Measurements from ENCODE around the gene NBEAL2. TPM values are rescaled to one million over a fixed set of nuclear protein-coding genes. Genes with fewer than 3 reads are reported as not detected.
"Not testable (repeated sequence)": the region's sequence is repeated elsewhere in the genome, so short reads cannot be mapped to it uniquely, and the experiment has no call there.

NBEAL2 gene
- polyA plus RNA-seq, 3 donors = 10.4 to 622 (median 17.3) TPM

DNA sequence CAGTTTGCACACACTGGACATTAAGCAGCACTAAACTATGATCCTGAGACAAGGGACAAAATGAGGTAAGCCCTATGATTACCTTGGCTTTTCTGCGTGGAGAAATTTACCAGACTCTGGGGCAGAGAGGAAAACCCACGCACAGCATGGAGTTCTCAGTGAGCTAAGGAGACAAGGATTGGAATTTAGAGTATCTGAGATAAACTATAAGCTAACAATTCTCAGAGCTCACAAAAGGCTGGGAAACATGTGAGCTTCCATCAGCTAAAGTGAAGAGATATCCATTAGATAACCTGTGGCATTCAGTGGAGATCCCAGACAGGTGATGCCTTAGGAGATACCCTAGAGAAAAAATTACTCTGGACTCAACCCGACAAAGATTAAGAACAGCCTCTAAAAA is 48.7 kb downstream of the NBEAL2 start:
- no peak for DNase-seq
- H3K4me1 ChIP-seq (ENCODE audit: control insufficient read depth in 1 of 2, insufficient read depth in 2 of 2, low read length in 2 of 2) = peaks cover 6 to 11% of the 10 kb centered on the region in 2 donors
- no peak overlapping the region for H3K4me2 ChIP-seq (replicated peaks; ENCODE audit: extremely low read depth, low read length, poor library complexity, severe bottlenecking)
- H3K36me3 ChIP-seq (replicated peaks in 1 of 2; ENCODE audit: control insufficient read depth in 1 of 2, insufficient read depth in 2 of 2, low read length in 2 of 2) = peaks cover 16 to 47% of the 10 kb centered on the region in 2 donors
- intact Hi-C loops (cut with micrococcal nuclease) = no loop called here
- Mint-ChIP-seq H3K27ac (peak overlapping the region in 3 of 7 donors; percentile 8 to 67 (median 46)), H3K27me3 (ENCODE audit: low read depth in 3 of 3) (no peaks in the 10 kb centered on the region), H3K4me1 (peaks cover 15% of the 10 kb centered on the region), H3K4me3 (no peak overlapping the region), H3K36me3 (peaks cover 34 to 59% of the 10 kb centered on the region in 2 donors), H3K9me3 (no peaks in the 10 kb centered on the region)
- H3K9me3 ChIP-seq (replicated peaks in 1 of 2; ENCODE audit: control insufficient read depth in 1 of 2, insufficient read depth in 1 of 2, low read length in 2 of 2) = no peaks in the 10 kb centered on the region
- H3K9ac ChIP-seq (ENCODE audit: insufficient read depth, low read length, poor library complexity, severe bottlenecking) = no peak overlapping the region
- H3K79me2 ChIP-seq (ENCODE audit: insufficient read depth, low read length) = peaks cover 20% of the 10 kb centered on the region
- H3K27me3 ChIP-seq (ENCODE audit: control insufficient read depth in 2 of 2, insufficient read depth in 2 of 2, low read length in 2 of 2) = no peaks in the 10 kb centered on the region
- 100% methylated on average over 1 of the region's 3 CpGs for WGBS (ENCODE audit: insufficient coverage)
- H4K20me1 ChIP-seq (ENCODE audit: insufficient read depth, low read length) = peaks cover 55% of the 10 kb centered on the region
- no peak overlapping the region for H3K27ac ChIP-seq (ENCODE audit: low read depth in 1 of 2, low read length in 2 of 2)
- no peak overlapping the region for H2AFZ ChIP-seq (ENCODE audit: insufficient read depth, low read depth, low read length, poor library complexity, severe bottlenecking)
- TF ChIP-seq, protein P1, sequence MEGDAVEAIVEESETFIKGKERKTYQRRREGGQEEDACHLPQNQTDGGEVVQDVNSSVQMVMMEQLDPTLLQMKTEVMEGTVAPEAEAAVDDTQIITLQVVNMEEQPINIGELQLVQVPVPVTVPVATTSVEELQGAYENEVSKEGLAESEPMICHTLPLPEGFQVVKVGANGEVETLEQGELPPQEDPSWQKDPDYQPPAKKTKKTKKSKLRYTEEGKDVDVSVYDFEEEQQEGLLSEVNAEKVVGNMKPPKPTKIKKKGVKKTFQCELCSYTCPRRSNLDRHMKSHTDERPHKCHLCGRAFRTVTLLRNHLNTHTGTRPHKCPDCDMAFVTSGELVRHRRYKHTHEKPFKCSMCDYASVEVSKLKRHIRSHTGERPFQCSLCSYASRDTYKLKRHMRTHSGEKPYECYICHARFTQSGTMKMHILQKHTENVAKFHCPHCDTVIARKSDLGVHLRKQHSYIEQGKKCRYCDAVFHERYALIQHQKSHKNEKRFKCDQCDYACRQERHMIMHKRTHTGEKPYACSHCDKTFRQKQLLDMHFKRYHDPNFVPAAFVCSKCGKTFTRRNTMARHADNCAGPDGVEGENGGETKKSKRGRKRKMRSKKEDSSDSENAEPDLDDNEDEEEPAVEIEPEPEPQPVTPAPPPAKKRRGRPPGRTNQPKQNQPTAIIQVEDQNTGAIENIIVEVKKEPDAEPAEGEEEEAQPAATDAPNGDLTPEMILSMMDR (IDR thresholded peaks at IDR 0.05) = no peak
- H3K4me3 ChIP-seq (replicated peaks in 1 of 3; ENCODE audit: low read depth in 2 of 3, low read length in 3 of 3) = no peak overlapping the region

DNA sequence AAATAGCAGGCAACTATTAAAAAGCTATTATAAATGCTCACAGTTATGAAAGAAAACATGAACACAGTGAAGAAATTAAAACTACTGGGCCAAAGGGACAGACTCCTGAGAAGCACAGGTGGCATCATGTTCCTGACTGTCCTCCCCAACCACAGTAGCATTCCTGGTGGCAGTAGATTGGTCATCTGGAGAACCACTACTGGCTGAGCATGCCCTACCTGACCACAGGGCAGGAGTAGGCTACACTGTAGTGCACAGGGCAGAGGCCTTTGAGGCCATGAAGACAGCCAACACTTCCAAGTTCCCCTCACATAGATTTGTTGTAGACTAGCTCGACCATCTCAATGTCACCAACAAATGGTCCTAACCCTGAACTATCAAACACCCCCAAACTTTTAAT is 49.2 kb downstream of the NBEAL2 start:
- peak overlapping the region in 1 of 7 donors; percentile 69 for H3K27ac Mint-ChIP-seq
- H3K36me3 Mint-ChIP-seq = peaks cover 35 to 60% of the 10 kb centered on the region in 2 donors
- H3K27me3 ChIP-seq (ENCODE audit: control insufficient read depth in 2 of 2, insufficient read depth in 2 of 2, low read length in 2 of 2) = no peaks in the 10 kb centered on the region
- H3K79me2 ChIP-seq (ENCODE audit: insufficient read depth, low read length) = peaks cover 15% of the 10 kb centered on the region
- H3K9ac ChIP-seq (ENCODE audit: insufficient read depth, low read length, poor library complexity, severe bottlenecking) = no peak overlapping the region
- H3K9me3 Mint-ChIP-seq = no peaks in the 10 kb centered on the region
- WGBS (ENCODE audit: insufficient coverage) = no CpG with 5 or more reads among the region's 1 CpG
- no peak overlapping the region for H2AFZ ChIP-seq (ENCODE audit: insufficient read depth, low read depth, low read length, poor library complexity, severe bottlenecking)
- H3K9me3 ChIP-seq (replicated peaks in 1 of 2; ENCODE audit: control insufficient read depth in 1 of 2, insufficient read depth in 1 of 2, low read length in 2 of 2) = no peaks in the 10 kb centered on the region
- H3K4me1 Mint-ChIP-seq = peaks cover 15% of the 10 kb centered on the region
- peak overlapping the region in 1 of 2 donors; percentile 18 for H3K27ac ChIP-seq (ENCODE audit: low read depth in 1 of 2, low read length in 2 of 2)
- no peak for DNase-seq
- intact Hi-C loops (cut with micrococcal nuclease) = no loop called here
- H3K4me3 Mint-ChIP-seq = no peak overlapping the region
- H3K4me3 ChIP-seq (replicated peaks in 1 of 3; ENCODE audit: low read depth in 2 of 3, low read length in 3 of 3) = no peak overlapping the region
- peaks cover 6 to 11% of the 10 kb centered on the region in 2 donors for H3K4me1 ChIP-seq (ENCODE audit: control insufficient read depth in 1 of 2, insufficient read depth in 2 of 2, low read length in 2 of 2)
- TF ChIP-seq, protein P1 (IDR thresholded peaks at IDR 0.05) = no peak
- no peaks in the 10 kb centered on the region for H3K27me3 Mint-ChIP-seq (ENCODE audit: low read depth in 3 of 3)
- peaks cover 20 to 52% of the 10 kb centered on the region in 2 donors for H3K36me3 ChIP-seq (replicated peaks in 1 of 2; ENCODE audit: control insufficient read depth in 1 of 2, insufficient read depth in 2 of 2, low read length in 2 of 2)
- peaks cover 53% of the 10 kb centered on the region for H4K20me1 ChIP-seq (ENCODE audit: insufficient read depth, low read length)
- no peak overlapping the region for H3K4me2 ChIP-seq (replicated peaks; ENCODE audit: extremely low read depth, low read length, poor library complexity, severe bottlenecking)

DNA sequence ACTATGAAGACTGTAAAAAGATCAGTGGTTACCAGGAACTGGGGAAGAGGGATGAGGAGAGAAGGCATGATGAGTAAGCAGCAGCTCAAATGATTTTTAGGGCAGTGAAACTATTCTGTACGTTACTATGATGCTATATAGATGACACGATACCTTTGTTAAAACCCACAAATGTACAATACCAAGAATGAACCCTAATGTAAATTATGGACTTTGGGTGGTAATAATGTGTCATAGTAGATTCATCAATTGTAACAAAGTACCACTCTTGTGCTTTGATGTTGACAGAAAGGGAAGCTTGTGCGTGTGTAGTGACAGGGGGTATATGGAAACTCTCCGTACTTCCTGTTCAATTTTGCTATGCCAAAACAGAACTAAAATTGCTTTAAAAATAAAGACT is 51.6 kb downstream of the NBEAL2 start:
- H3K4me1 ChIP-seq (ENCODE audit: control insufficient read depth in 1 of 2, insufficient read depth in 2 of 2, low read length in 2 of 2) = peaks cover 6 to 11% of the 10 kb centered on the region in 2 donors
- H2AFZ ChIP-seq (ENCODE audit: insufficient read depth, low read depth, low read length, poor library complexity, severe bottlenecking); H3K4me3 ChIP-seq (replicated peaks in 1 of 3; ENCODE audit: low read depth in 2 of 3, low read length in 3 of 3); H3K9ac ChIP-seq (ENCODE audit: insufficient read depth, low read length, poor library complexity, severe bottlenecking); H3K27me3 Mint-ChIP-seq (ENCODE audit: low read depth in 3 of 3); H3K79me2 ChIP-seq (ENCODE audit: insufficient read depth, low read length); H3K9me3 ChIP-seq (replicated peaks in 1 of 2; ENCODE audit: control insufficient read depth in 1 of 2, insufficient read depth in 1 of 2, low read length in 2 of 2); H3K4me2 ChIP-seq (replicated peaks; ENCODE audit: extremely low read depth, low read length, poor library complexity, severe bottlenecking); H3K9me3 Mint-ChIP-seq; H3K4me3 Mint-ChIP-seq; H3K27me3 ChIP-seq (ENCODE audit: control insufficient read depth in 2 of 2, insufficient read depth in 2 of 2, low read length in 2 of 2); intact Hi-C loops (cut with micrococcal nuclease): not testable (repeated sequence)
- peaks cover 15% of the 10 kb centered on the region for H3K4me1 Mint-ChIP-seq
- peaks cover 48 to 72% of the 10 kb centered on the region in 2 donors for H3K36me3 Mint-ChIP-seq
- H3K27ac ChIP-seq (ENCODE audit: low read depth in 1 of 2, low read length in 2 of 2) = peak overlapping the region in 1 of 2 donors; percentile 67
- peaks cover 42 to 63% of the 10 kb centered on the region in 2 donors for H3K36me3 ChIP-seq (replicated peaks in 1 of 2; ENCODE audit: control insufficient read depth in 1 of 2, insufficient read depth in 2 of 2, low read length in 2 of 2)
- no CpG with 5 or more reads among the region's 4 CpGs for WGBS (ENCODE audit: insufficient coverage)
- H3K27ac Mint-ChIP-seq = peak overlapping the region; percentile 37 to 92 (median 82)
- peaks cover 39% of the 10 kb centered on the region for H4K20me1 ChIP-seq (ENCODE audit: insufficient read depth, low read length)
- DNase-seq = peak in 2 of 3 donors; percentile 23 to 51

Measured in CD14-positive monocyte (primary cell).